H1 (cell line): ENCODE results near the gene SLC22A24. TPM values are rescaled to one million over a fixed set of nuclear protein-coding genes. Genes with fewer than 3 reads are reported as not detected.

Experiments used
- CTCF ChIA-PET: fragments of 300-600 bp; sonication (Branson Sonifier 250); formaldehyde crosslinking; loops from one replicate; lab custom pipeline; 2021; ENCODE audit not compliant: partially characterized antibody; lab: Charles Lee
- POLR2A ChIA-PET: fragments of 300-600 bp; sonication (Branson Sonifier 250); formaldehyde crosslinking; loops from one replicate; lab custom pipeline; 2021; ENCODE audit warnings: inconsistent platforms; ENCODE audit not compliant: partially characterized antibody; lab: Charles Lee
- DNase-seq, 2 experiments: peaks; one replicate each; pipeline versions ENCODE4 v3.0.0 to v3.0.0-alpha.2; 2010 to 2022; ENCODE audit warnings: low spot score in 2 of 2, low read depth in 1 of 2, mixed read lengths in 1 of 2
- FAIRE-seq: peaks from 2 replicates; lab custom pipeline; 2011; peaks lifted over from hg19 to GRCh38; lab: Jason Lieb, UNC
- H2AFZ ChIP-seq: 2 replicates; pipeline ENCODE4 v1.8.1; 2012; ENCODE audit warnings: low read length, inconsistent platforms
- H2AK5ac ChIP-seq: 2 replicates; pipeline ENCODE4 v1.6.1; 2013; ENCODE audit warnings: low read depth, low read length
- H2BK120ac ChIP-seq: replicated peaks from 2 replicates; pipeline ENCODE3; 2013; ENCODE audit warnings: low read depth, low read length, inconsistent platforms
- H2BK12ac ChIP-seq: 2 replicates; pipeline ENCODE4 v1.6.1; 2013; ENCODE audit warnings: low read depth, low read length
- H2BK15ac ChIP-seq: 2 replicates; pipeline ENCODE4 v1.6.1; 2013; ENCODE audit warnings: low read length
- H2BK20ac ChIP-seq: 2 replicates; pipeline ENCODE4 v1.6.1; 2013; ENCODE audit warnings: low read length
- H2BK5ac ChIP-seq: 2 replicates; pipeline ENCODE4 v1.6.1; 2013; ENCODE audit warnings: low read depth, low read length
- H3K14ac ChIP-seq: 2 replicates; pipeline ENCODE4 v1.6.1; 2013; ENCODE audit warnings: inconsistent platforms; ENCODE audit not compliant: insufficient read length
- H3K18ac ChIP-seq: 2 replicates; pipeline ENCODE4 v1.6.1; 2013; ENCODE audit warnings: low read length; ENCODE audit errors: extremely low read depth
- H3K23ac ChIP-seq: 2 replicates; pipeline ENCODE4 v1.6.1; 2013; ENCODE audit warnings: inconsistent platforms; ENCODE audit not compliant: insufficient read length
- H3K23me2 ChIP-seq: 2 replicates; pipeline ENCODE4 v1.6.1; 2013; ENCODE audit warnings: low read depth, low read length
- H3K27ac ChIP-seq: 2 replicates; pipeline ENCODE4 v1.6.1; 2011; ENCODE audit warnings: low read depth, low read length, inconsistent platforms
- H3K27me3 ChIP-seq, 4 experiments: replicated peaks in 1 of 4; 1 replicate in 1 of 4; 2 replicates in 3 of 4; pipeline versions ENCODE4 v1.6.1 to v1.8.1; 2011 to 2013; ENCODE audit warnings: low read length in 3 of 4, mild to moderate bottlenecking in 3 of 4, inconsistent platforms in 2 of 4, mixed read lengths in 2 of 4, moderate library complexity in 1 of 4; ENCODE audit not compliant: control insufficient read depth in 3 of 4, insufficient read depth in 3 of 4; ENCODE audit errors: extremely low read depth in 1 of 4
- H3K36me3 ChIP-seq, 4 experiments: 2 replicates each; pipeline versions ENCODE4 v1.6.1 to v1.8.1; 2011 to 2013; ENCODE audit warnings: mild to moderate bottlenecking in 4 of 4, low read length in 3 of 4, moderate library complexity in 2 of 4, control low read depth in 1 of 4, inconsistent platforms in 1 of 4; ENCODE audit not compliant: insufficient read depth in 4 of 4, control insufficient read depth in 2 of 4
- H3K4ac ChIP-seq: replicated peaks from 2 replicates; pipeline ENCODE3; 2013; ENCODE audit warnings: low read length, low read depth, mixed read lengths, inconsistent platforms; ENCODE audit not compliant: insufficient read length
- H3K4me1 ChIP-seq, 4 experiments: replicated peaks in 1 of 4; 1 replicate in 1 of 4; 2 replicates in 3 of 4; pipeline versions ENCODE4 v1.6.1 to v1.8.1; 2011 to 2013; ENCODE audit warnings: low read length in 3 of 4, inconsistent platforms in 2 of 4, mixed read lengths in 1 of 4; ENCODE audit not compliant: insufficient read depth in 4 of 4, control insufficient read depth in 3 of 4
- H3K4me2 ChIP-seq, 2 experiments: 2 replicates each; pipeline versions ENCODE4 v1.6.1 to v1.8.1; 2011 to 2013; ENCODE audit warnings: low read depth in 2 of 2, low read length in 2 of 2, control low read depth in 1 of 2, inconsistent platforms in 1 of 2, mild to moderate bottlenecking in 1 of 2; ENCODE audit not compliant: insufficient read depth in 1 of 2
- H3K4me3 ChIP-seq, 4 experiments: fragments of 200-600, 300-600 bp in 1 of 4; sonication (generic), shearing (Covaris generic), sonication (Bioruptor Twin) in 1 of 4; 2 replicates each; pipeline versions ENCODE4 v1.5.1 to v1.8.1; 2011 to 2016; ENCODE audit warnings: low read length in 4 of 4, low read depth in 3 of 4, control low read depth in 2 of 4, inconsistent platforms in 2 of 4, mild to moderate bottlenecking in 2 of 4, mixed read lengths in 1 of 4, moderate library complexity in 1 of 4; ENCODE audit not compliant: insufficient read depth in 2 of 4; ENCODE audit errors: extremely low read depth in 1 of 4
- H3K56ac ChIP-seq: replicated peaks from 2 replicates; pipeline ENCODE3; 2013; ENCODE audit warnings: low read depth, mild to moderate bottlenecking, mixed read lengths, low read length, inconsistent platforms; ENCODE audit not compliant: insufficient read length
- H3K79me1 ChIP-seq: 2 replicates; pipeline ENCODE4 v1.6.1; 2013; ENCODE audit warnings: low read depth, low read length, control low read depth
- H3K79me2 ChIP-seq, 2 experiments: 2 replicates each; pipeline versions ENCODE4 v1.6.1 to v1.8.1; 2012 to 2013; ENCODE audit warnings: low read length in 2 of 2, mild to moderate bottlenecking in 2 of 2, inconsistent platforms in 1 of 2; ENCODE audit not compliant: insufficient read depth in 2 of 2, control insufficient read depth in 1 of 2
- H3K9ac ChIP-seq, 4 experiments: replicated peaks in 1 of 4; 1 replicate in 1 of 4; 2 replicates in 3 of 4; pipeline versions ENCODE4 v1.6.1 to v1.8.1; 2011 to 2013; ENCODE audit warnings: low read depth in 3 of 4, low read length in 3 of 4, control low read depth in 2 of 4, mild to moderate bottlenecking in 2 of 4, moderate library complexity in 2 of 4, inconsistent platforms in 1 of 4; ENCODE audit errors: extremely low read depth in 1 of 4
- H3K9me3 ChIP-seq, 2 experiments: 2 replicates each; pipeline versions ENCODE4 v1.6.1 to v1.8.1; 2012 to 2013; ENCODE audit warnings: mild to moderate bottlenecking in 2 of 2, moderate library complexity in 2 of 2, control low read depth in 1 of 2, inconsistent platforms in 1 of 2, low read depth in 1 of 2, low read length in 1 of 2, mixed read lengths in 1 of 2; ENCODE audit not compliant: insufficient read depth in 2 of 2
- H4K20me1 ChIP-seq, 2 experiments: replicated peaks in 1 of 2; 2 replicates each; pipeline versions ENCODE3 to v1.8.1; 2011 to 2013; ENCODE audit warnings: inconsistent platforms in 2 of 2, low read length in 2 of 2, mild to moderate bottlenecking in 1 of 2; ENCODE audit not compliant: insufficient read depth in 2 of 2, control insufficient read depth in 1 of 2
- H4K5ac ChIP-seq: 2 replicates; pipeline ENCODE4 v1.6.1; 2013; ENCODE audit warnings: low read length, low read depth, mixed read lengths, inconsistent platforms; ENCODE audit not compliant: insufficient read length
- H4K8ac ChIP-seq: 2 replicates; pipeline ENCODE4 v1.8.0; 2013; ENCODE audit warnings: mild to moderate bottlenecking, moderate library complexity, low read length, inconsistent platforms; ENCODE audit not compliant: insufficient read depth; ENCODE audit errors: extremely low read depth
- H4K91ac ChIP-seq: replicated peaks from 2 replicates; pipeline ENCODE3; 2013; ENCODE audit warnings: low read length, mixed read lengths, inconsistent platforms; ENCODE audit not compliant: insufficient read length
- BACH1 ChIP-seq: IDR thresholded peaks from 2 replicates; pipeline ENCODE4 v1.6.1; 2012; ENCODE audit warnings: low read length, improper control_type of control experiment
- BRCA1 ChIP-seq: IDR thresholded peaks from 2 replicates; pipeline ENCODE4 v1.6.1; 2012; ENCODE audit warnings: low read depth, low read length, improper control_type of control experiment
- GABPA ChIP-seq: IDR thresholded peaks from 2 replicates; pipeline ENCODE4 v1.6.1; 2011; ENCODE audit warnings: mild to moderate bottlenecking, low read length, moderate library complexity, borderline replicate concordance; ENCODE audit not compliant: insufficient read depth
- SRF ChIP-seq: IDR thresholded peaks from 2 replicates; pipeline ENCODE4 v1.6.1; 2011; ENCODE audit warnings: mild to moderate bottlenecking, low read depth, low read length, moderate library complexity
- WGBS, 2 experiments: shearing (Covaris generic) in 1 of 2; methylation state at CpG; one replicate each; pipeline versions ENCODE4 v1.1.6 to v1.1.7; 2013 to 2015; ENCODE audit warnings: low lambda C conversion rate in 2 of 2, mixed read lengths in 2 of 2, inconsistent platforms in 1 of 2, low coverage in 1 of 2, missing lambda C conversion rate in 1 of 2; ENCODE audit not compliant: insufficient replicate concordance in 2 of 2, insufficient coverage in 1 of 2, insufficient read length in 1 of 2; ENCODE audit errors: extremely low coverage in 1 of 2, missing lambda C conversion rate in 1 of 2; 5-methylcytosine and 5-hydroxymethylcytosine counted together
- polyA plus RNA-seq, 7 experiments: library from polyadenylated mRNA; depleted of rRNA in 3 of 7; stranded (reverse) in 5 of 7; unstranded in 2 of 7; fragments of >200 nt in 5 of 7; fragments of 200-250 nt in 2 of 7; gene quantifications; 1 replicate in 5 of 7; 2 replicates in 1 of 7; 4 replicates in 1 of 7; pipeline versions ENCODE4 v1.2.1 to v1.2.3, GENCODE V29; 2011 to 2013; ENCODE audit warnings: missing spikeins in 2 of 7, mixed read lengths in 2 of 7
- total RNA-seq: library from RNA; stranded (reverse); fragmentation: NEBNext Ultra II Directional; extraction: Animal tissue kit (Norgen Biotek cat#: 25700); gene quantifications from 2 replicates; pipeline ENCODE4 v1.2.1, GENCODE V29; 2021

SLC22A24 gene
- total and polyA plus RNA-seq, 2 of the 8 experiments (the other 6 are each of a cell fraction or from before 2014, with no cell fraction given), result not detected

DNA sequence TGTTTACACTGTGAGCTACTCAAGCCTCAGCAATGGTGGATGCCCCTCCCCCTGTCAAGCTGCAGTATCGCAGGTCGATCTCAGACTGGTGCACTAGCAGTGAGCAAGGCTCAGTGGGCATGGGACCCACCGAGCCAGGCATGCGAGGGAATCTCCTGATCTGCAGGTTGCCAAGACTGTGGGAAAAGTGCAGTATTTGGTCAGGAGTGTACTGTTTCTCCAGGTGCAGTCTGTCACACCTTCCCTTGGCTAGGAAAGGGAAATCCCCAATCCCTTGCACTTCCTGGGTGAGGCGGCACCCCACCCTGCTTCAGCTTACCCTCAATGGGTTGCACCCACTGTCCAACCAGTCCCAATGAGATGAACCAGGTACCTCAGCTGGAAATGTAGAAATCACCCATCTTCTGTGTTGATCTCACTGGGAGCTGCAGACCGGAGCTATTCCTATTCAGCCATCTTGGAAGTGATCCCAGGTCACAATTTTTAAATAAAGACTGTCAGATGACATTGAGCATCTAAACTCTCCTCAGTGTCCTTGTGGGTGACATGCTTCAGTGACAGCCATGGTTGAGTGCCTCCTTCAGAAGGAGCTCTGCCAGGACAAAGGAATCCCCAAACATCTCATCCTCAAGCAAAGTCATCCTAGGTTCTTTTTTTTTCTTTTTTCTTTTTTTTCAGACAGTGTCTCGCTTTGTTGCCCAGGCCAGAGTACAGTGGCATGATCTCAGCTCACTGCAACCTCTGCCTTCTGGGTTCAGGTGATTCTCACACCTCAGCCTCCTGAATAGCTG lies 10.8 kb downstream of the SLC22A24 start:
- ChIA-PET CTCF (interaction anchor here (0.6 to 1.2 kb wide), 4 partner anchors 31 to 507 kb away, joined by 3 read pairs; no protein-coding TSS in a partner anchor), POLR2A (no interaction called here)
- Histone ChIP-seq H2BK20ac (no peak overlapping the region), H3K36me3 (no peaks in the 10 kb centered on the region), H2BK120ac (no peak overlapping the region), H2AK5ac (no peak overlapping the region), H4K8ac (no peak overlapping the region), H3K56ac (no peak overlapping the region), H3K4me3 (no peak overlapping the region), H3K18ac (no peak overlapping the region), H2BK15ac (no peak overlapping the region), H3K23ac (no peak overlapping the region), H4K20me1 (no peaks in the 10 kb centered on the region), H3K4me2 (no peak overlapping the region), H3K23me2 (no peaks in the 10 kb centered on the region), H4K91ac (no peak overlapping the region), H3K14ac (no peak overlapping the region), H2AFZ (no peak overlapping the region), H3K79me1 (no peaks in the 10 kb centered on the region), H3K27ac (no peak overlapping the region), H3K27me3 (no peaks in the 10 kb centered on the region), H3K79me2 (no peaks in the 10 kb centered on the region), H4K5ac (no peak overlapping the region), H3K4ac (no peak overlapping the region), H3K9me3 (peaks cover 0 to 8% of the 10 kb centered on the region in 2 experiments; a peak in 1 of 4 replicates), H2BK12ac (no peak overlapping the region), H2BK5ac (no peak overlapping the region; the same call in 1 of the 2 replicates), H3K4me1 (0 out of 7 replicates have a peak, but pooled peaks cover 0 to 3% (median 0%) of the 10 kb centered on the region in 4 experiments), H3K9ac (no peak overlapping the region)
- DNase-seq (no peak), FAIRE-seq (no peak)
- WGBS, 2 experiments, result 92% methylated on average over 7 of the region's 7 CpGs; no CpG with 5 or more reads in 1 of the 2 experiments
- TF ChIP-seq BACH1, result no peak
- no peak for TF ChIP-seq BRCA1
- no peak for TF ChIP-seq SRF
- TF ChIP-seq GABPA, result no peak
